Breast epithelium (tissue), 4 donors: Measurements from ENCODE around the gene DLX6. TPM values are rescaled to one million over a fixed set of nuclear protein-coding genes. Genes with fewer than 3 reads are reported as not detected.

Source experiments
- DNase-seq, 2 donors: peaks; one replicate each; pipeline ENCODE4 v3.0.0-alpha.2; 2019; ENCODE audit warnings: low spot score in 2 of 2
- H3K27ac ChIP-seq, 2 donors: fragments of 200-600 bp; sonication (generic) in 1 of 2; one replicate each; pipeline ENCODE4 v1.5.1; 2016 to 2019; ENCODE audit warnings: mild to moderate bottlenecking in 1 of 2
- H3K27me3 ChIP-seq, 2 donors: fragments of 200-600 bp; sonication (generic) in 1 of 2; one replicate each; pipeline versions ENCODE4 v1.5.1 to v1.6.0; 2017 to 2019; ENCODE audit warnings: control low read depth in 1 of 2, mild to moderate bottlenecking in 1 of 2
- H3K36me3 ChIP-seq: fragments of 200-600 bp; one replicate; pipeline ENCODE4 v1.5.1; 2019
- H3K4me1 ChIP-seq, 2 donors: fragments of 200-600 bp; sonication (generic); one replicate each; pipeline ENCODE4 v1.5.1; 2016 to 2019; ENCODE audit warnings: control low read depth in 1 of 2
- H3K4me3 ChIP-seq, 3 donors: fragments of 200-600 bp; sonication (generic); 1 replicate in 2 of 3; 2 replicates in 1 of 3; pipeline ENCODE4 v1.5.1; 2016 to 2019; ENCODE audit warnings: mild to moderate bottlenecking in 3 of 3, moderate library complexity in 2 of 3
- H3K9me3 ChIP-seq, 2 donors: fragments of 200-600 bp; sonication (generic) in 1 of 2; one replicate each; pipeline ENCODE4 v1.5.1; 2016 to 2019; ENCODE audit warnings: control low read depth in 1 of 2
- POLR2A ChIP-seq: fragments of 450-650 bp; IDR thresholded peaks from one replicate; pipeline ENCODE4 v1.6.1; 2016; ENCODE audit warnings: antibody characterized with exemption, mild to moderate bottlenecking, moderate library complexity
- POLR2AphosphoS5 ChIP-seq, 3 donors: sonication (generic); formaldehyde crosslinking; IDR thresholded peaks; one replicate each; pipeline ENCODE4 v1.6.1; 2017; ENCODE audit warnings: antibody characterized with exemption in 3 of 3
- intact Hi-C: fragments of 100-400 bp; cut with DNase I; formaldehyde crosslinking; loops from one replicate; pipeline ENCODE4 v1.15.1; 2023; ENCODE audit warnings: low total_unique reads
- total RNA-seq, 3 donors: library from RNA; depleted of rRNA; stranded (reverse); fragments of >200 nt; gene quantifications; one replicate each; pipeline ENCODE4 v1.1.0, GENCODE V29; 2016
- TF ChIP-seq, protein P1 (sequence below), 3 donors: fragments of 450-650 bp; IDR thresholded peaks; one replicate each; pipeline ENCODE4 v1.5.1; 2016 to 2017; ENCODE audit warnings: antibody characterized with exemption in 3 of 3, mild to moderate bottlenecking in 3 of 3, moderate library complexity in 3 of 3

The DLX6 gene
- total RNA-seq, 3 donors from 2014 or later: under 0.01 TPM; not detected in 2

GRCh38 chr7:97003262-97004246 is 1.8 kb upstream of the DLX6 start:
- Histone ChIP-seq H3K36me3 (no peaks in the 10 kb centered on the region), H3K27me3 (peaks cover 8 to 100% of the 10 kb centered on the region in 2 donors), H3K4me1 (no peaks in the 10 kb centered on the region), H3K4me3 (peak overlapping the region in 1 of 3 donors; percentile 2), H3K27ac (no peak overlapping the region), H3K9me3 (no peaks in the 10 kb centered on the region)
- DNase-seq: no peak
- intact Hi-C loops: no loop called here
- TF ChIP-seq POLR2A: no peak
- no peak for TF ChIP-seq POLR2AphosphoS5 (IDR thresholded peaks at IDR 0.05)
- TF ChIP-seq, protein P1, sequence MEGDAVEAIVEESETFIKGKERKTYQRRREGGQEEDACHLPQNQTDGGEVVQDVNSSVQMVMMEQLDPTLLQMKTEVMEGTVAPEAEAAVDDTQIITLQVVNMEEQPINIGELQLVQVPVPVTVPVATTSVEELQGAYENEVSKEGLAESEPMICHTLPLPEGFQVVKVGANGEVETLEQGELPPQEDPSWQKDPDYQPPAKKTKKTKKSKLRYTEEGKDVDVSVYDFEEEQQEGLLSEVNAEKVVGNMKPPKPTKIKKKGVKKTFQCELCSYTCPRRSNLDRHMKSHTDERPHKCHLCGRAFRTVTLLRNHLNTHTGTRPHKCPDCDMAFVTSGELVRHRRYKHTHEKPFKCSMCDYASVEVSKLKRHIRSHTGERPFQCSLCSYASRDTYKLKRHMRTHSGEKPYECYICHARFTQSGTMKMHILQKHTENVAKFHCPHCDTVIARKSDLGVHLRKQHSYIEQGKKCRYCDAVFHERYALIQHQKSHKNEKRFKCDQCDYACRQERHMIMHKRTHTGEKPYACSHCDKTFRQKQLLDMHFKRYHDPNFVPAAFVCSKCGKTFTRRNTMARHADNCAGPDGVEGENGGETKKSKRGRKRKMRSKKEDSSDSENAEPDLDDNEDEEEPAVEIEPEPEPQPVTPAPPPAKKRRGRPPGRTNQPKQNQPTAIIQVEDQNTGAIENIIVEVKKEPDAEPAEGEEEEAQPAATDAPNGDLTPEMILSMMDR (IDR thresholded peaks at IDR 0.05): no peak

DNA sequence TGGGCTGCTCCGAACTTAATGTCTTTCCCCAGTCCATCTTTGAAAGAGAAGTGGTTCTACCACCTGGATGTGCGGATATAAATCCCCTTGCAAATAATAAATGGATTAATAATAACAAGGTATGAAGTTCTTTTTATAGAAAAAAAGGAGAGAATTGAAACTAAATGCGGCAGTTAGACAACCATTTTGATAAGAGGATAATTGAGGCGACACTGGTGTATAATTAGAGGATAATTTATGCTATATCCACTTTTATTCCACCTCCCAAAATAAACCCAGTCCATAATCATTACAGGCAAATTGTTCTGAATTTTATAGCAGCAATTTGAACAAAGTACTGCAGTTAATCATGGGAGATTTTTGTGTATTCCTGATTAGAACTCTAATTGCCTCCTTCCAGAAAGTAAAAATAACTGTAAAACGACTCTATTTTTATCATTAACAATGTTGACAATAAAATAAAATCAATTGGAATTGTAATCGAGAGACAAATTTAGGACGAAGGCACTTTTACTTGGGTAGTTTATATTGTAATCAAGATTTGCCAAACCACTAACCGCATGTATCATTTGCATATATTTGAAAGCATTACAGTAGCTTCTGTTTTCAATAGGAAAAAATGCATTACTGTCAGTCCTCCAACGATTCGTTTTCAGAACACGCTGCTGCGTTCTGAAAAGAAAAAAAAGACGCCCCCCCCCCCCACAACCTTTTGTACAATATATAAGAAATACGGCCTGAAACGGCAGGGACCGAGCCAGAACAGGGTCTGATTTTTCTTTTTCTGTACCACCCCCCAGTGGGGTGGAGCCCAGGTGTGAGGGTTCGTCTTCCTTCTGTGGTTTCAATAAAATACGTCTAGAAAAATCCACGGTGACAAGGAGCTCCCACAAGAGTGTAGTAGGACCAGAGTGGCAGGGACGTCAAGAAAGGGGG is 838 bp upstream of the DLX6 start:
- H3K36me3 ChIP-seq: no peaks in the 10 kb centered on the region
- peak overlapping the region in 2 of 3 donors; percentile 43 to 68 for H3K4me3 ChIP-seq
- H3K27me3 ChIP-seq: peaks cover 8 to 98% of the 10 kb centered on the region in 2 donors
- TF ChIP-seq POLR2A (no peak), POLR2AphosphoS5 (IDR thresholded peaks at IDR 0.05) (no peak)
- TF ChIP-seq, protein P1 (IDR thresholded peaks at IDR 0.05): no peak
- no peak for DNase-seq
- no peak overlapping the region for H3K27ac ChIP-seq
- no peaks in the 10 kb centered on the region for H3K9me3 ChIP-seq
- intact Hi-C loops: loop anchor here (5.0 kb wide), 1 partner anchor 513 kb away; no protein-coding TSS in a partner anchor
- no peaks in the 10 kb centered on the region for H3K4me1 ChIP-seq

- no peak for TF ChIP-seq POLR2A
- no peak for TF ChIP-seq POLR2AphosphoS5 (IDR thresholded peaks at IDR 0.05)
- TF ChIP-seq, protein P1 (IDR thresholded peaks at IDR 0.05): no peak
- Histone ChIP-seq H3K4me3 (peak overlapping the region; percentile 24 to 68 (median 43)), H3K27ac (no peak overlapping the region), H3K36me3 (no peaks in the 10 kb centered on the region), H3K4me1 (no peaks in the 10 kb centered on the region), H3K9me3 (no peaks in the 10 kb centered on the region), H3K27me3 (peaks cover 8 to 98% of the 10 kb centered on the region in 2 donors)
- intact Hi-C loops: loop anchor here (5.0 kb wide), 1 partner anchor 511 kb away; no protein-coding TSS in a partner anchor
- DNase-seq: no peak
These were observed 882 bp downstream of the DLX6 start for GRCh38 chr7:97006055-97006815.

GRCh38 chr7:97006816-97007582 is 1.6 kb downstream of the DLX6 start:
- peaks cover 8 to 98% of the 10 kb centered on the region in 2 donors for H3K27me3 ChIP-seq
- peak overlapping the region in 2 of 3 donors; percentile 43 to 68 for H3K4me3 ChIP-seq
- no peaks in the 10 kb centered on the region for H3K36me3 ChIP-seq
- intact Hi-C loops: loop anchor here (5.0 kb wide), 1 partner anchor 510 kb away; no protein-coding TSS in a partner anchor
- H3K27ac ChIP-seq: no peak overlapping the region
- no peaks in the 10 kb centered on the region for H3K9me3 ChIP-seq
- TF ChIP-seq POLR2A: no peak
- TF ChIP-seq, protein P1 (IDR thresholded peaks at IDR 0.05): no peak
- no peaks in the 10 kb centered on the region for H3K4me1 ChIP-seq
- no peak for DNase-seq
